A549 (cell line): Measurements from ENCODE around the gene HAUS8.

Experiments used
- CHD2 ChIP-seq: fragments of 150-350 bp; IDR thresholded peaks from 2 replicates; pipeline ENCODE4 v1.6.1; 2014; ENCODE audit warnings: low read length; ENCODE audit not compliant: partially characterized antibody
- CTCF ChIP-seq: fragments of >200 bp; sonication (Bioruptor Twin); formaldehyde crosslinking; IDR thresholded peaks from 3 replicates; pipeline ENCODE4 v1.5.1; 2016
- ELK1 ChIP-seq: fragments of 150-350 bp; IDR thresholded peaks from 2 replicates; pipeline ENCODE4 v1.6.1; 2014; ENCODE audit warnings: low read depth, mild to moderate bottlenecking, low read length
- EP300 ChIP-seq, 2 experiments: fragments of >200 bp; sonication (Bioruptor Twin); formaldehyde crosslinking; IDR thresholded peaks; 2 replicates in 1 of 2; 3 replicates in 1 of 2; pipeline ENCODE4 v1.6.1; 2016 to 2017
- HDAC2 ChIP-seq: fragments of 200-600 bp; sonication (generic); IDR thresholded peaks from 2 replicates; pipeline ENCODE4 v1.6.1; 2016
- JUN ChIP-seq, 2 experiments: fragments of >200 bp; sonication (Bioruptor Twin); formaldehyde crosslinking; IDR thresholded peaks; 2 replicates in 1 of 2; 3 replicates in 1 of 2; pipeline ENCODE4 v1.6.1; 2016 to 2017
- KDM5A ChIP-seq: fragments of 200-600 bp; sonication (generic); IDR thresholded peaks from 2 replicates; pipeline ENCODE4 v1.6.1; 2016; ENCODE audit warnings: antibody characterized with exemption, mild to moderate bottlenecking
- MAX ChIP-seq: IDR thresholded peaks from 2 replicates; pipeline ENCODE4 v1.6.1; 2012
- POLR2A ChIP-seq: IDR thresholded peaks from 2 replicates; pipeline ENCODE4 v1.6.1; 2012; ENCODE audit warnings: mild to moderate bottlenecking, low read length
- USF2 ChIP-seq: fragments of 450-650 bp; IDR thresholded peaks from 2 replicates; pipeline ENCODE4 v1.6.1; 2014; ENCODE audit warnings: antibody characterized with exemption
- ZNF302 ChIP-seq: fragments of 250-450 bp; sonication (Bioruptor Pico); IDR thresholded peaks from 2 replicates; pipeline ENCODE4 v1.9.0; 2021; ENCODE audit warnings: inconsistent platforms, mild to moderate bottlenecking, moderate library complexity

GRCh38 chr19:17108453-17108784 is 33.2 kb upstream of the HAUS8 start:
- TF ChIP-seq CTCF (no peak), CHD2 (no peak), JUN (IDR thresholded peaks at IDR 0.05) (no peak), ZNF302 (CRISPR knock-in tag) (no peak), POLR2A (no peak), EP300 (IDR thresholded peaks at IDR 0.05) (no peak), ELK1 (no peak), HDAC2 (no peak), MAX (no peak), KDM5A (no peak), USF2 (no peak)
